HepG2 (cell line): Measurements from ENCODE around the gene JAGN1. TPM values are rescaled to one million over a fixed set of nuclear protein-coding genes. Genes with fewer than 3 reads are reported as not detected.

ENCODE experiments used
- CTCF ChIP-seq: sonication (generic); formaldehyde crosslinking; IDR thresholded peaks from 2 replicates; pipeline ENCODE4 v1.5.0; 2020; ENCODE audit warnings: mild to moderate bottlenecking, missing genetic modification reagents, moderate library complexity
- NFIB ChIP-seq: sonication (generic); formaldehyde crosslinking; IDR thresholded peaks from 2 replicates; pipeline ENCODE4 v1.9.0; 2021; ENCODE audit warnings: missing genetic modification reagents, mild to moderate bottlenecking, borderline replicate concordance
- SMC3 ChIP-seq: IDR thresholded peaks from 2 replicates; pipeline ENCODE4 v1.6.1; 2011; ENCODE audit warnings: low read length, improper control_type of control experiment
- polyA plus RNA-seq, 8 experiments: library from polyadenylated mRNA; depleted of rRNA in 3 of 8; stranded (reverse) in 7 of 8; unstranded in 1 of 8; fragments of >200 nt; fragmentation: Illumina TruSeq in 4 of 8; extraction: Trizol in 4 of 8; gene quantifications; 2 replicates each; pipeline versions ENCODE4 v1.2.1 to v1.2.3, GENCODE V29; 2011 to 2016; ENCODE audit warnings: low read depth in 4 of 8, missing spikeins in 1 of 8, mixed read lengths in 1 of 8; ENCODE audit not compliant: insufficient read depth in 1 of 8
- total RNA-seq, 5 experiments: library from RNA; depleted of rRNA; stranded (reverse); fragments of >200 nt; fragmentation: Illumina TruSeq; extraction: Trizol; gene quantifications; 2 replicates each; pipeline ENCODE4 v1.2.3, GENCODE V29; 2016; ENCODE audit warnings: low read depth in 1 of 5
- TF ChIP-seq, protein P1 (sequence below): sonication (generic); formaldehyde crosslinking; IDR thresholded peaks from 2 replicates; pipeline ENCODE4 v1.4.0; 2020; ENCODE audit warnings: missing genetic modification reagents
- TF ChIP-seq, protein P2 (sequence below): sonication (generic); formaldehyde crosslinking; IDR thresholded peaks from 2 replicates; pipeline ENCODE4 v1.8.1; 2022; ENCODE audit warnings: mild to moderate bottlenecking, missing genetic modification reagents
- TF ChIP-seq, protein P3 (sequence below): sonication (generic); formaldehyde crosslinking; IDR thresholded peaks from 2 replicates; pipeline ENCODE4 v1.5.1; 2020; ENCODE audit warnings: missing genetic modification reagents, mild to moderate bottlenecking, borderline replicate concordance
- TF ChIP-seq, protein P4 (sequence below): sonication (generic); formaldehyde crosslinking; IDR thresholded peaks from 2 replicates; pipeline ENCODE4 v1.5.1; 2020; ENCODE audit warnings: mild to moderate bottlenecking, missing genetic modification reagents, borderline replicate concordance
- TF ChIP-seq, protein P5 (sequence below): sonication (generic); formaldehyde crosslinking; IDR thresholded peaks from 2 replicates; pipeline ENCODE4 v1.4.0; 2020; ENCODE audit warnings: low read depth, mild to moderate bottlenecking, missing genetic modification reagents

JAGN1 gene
- total and polyA plus RNA-seq, 2 of the 13 experiments (the other 11 are each of a cell fraction or from before 2014, with no cell fraction given), result 49.9 to 50.9 TPM

DNA sequence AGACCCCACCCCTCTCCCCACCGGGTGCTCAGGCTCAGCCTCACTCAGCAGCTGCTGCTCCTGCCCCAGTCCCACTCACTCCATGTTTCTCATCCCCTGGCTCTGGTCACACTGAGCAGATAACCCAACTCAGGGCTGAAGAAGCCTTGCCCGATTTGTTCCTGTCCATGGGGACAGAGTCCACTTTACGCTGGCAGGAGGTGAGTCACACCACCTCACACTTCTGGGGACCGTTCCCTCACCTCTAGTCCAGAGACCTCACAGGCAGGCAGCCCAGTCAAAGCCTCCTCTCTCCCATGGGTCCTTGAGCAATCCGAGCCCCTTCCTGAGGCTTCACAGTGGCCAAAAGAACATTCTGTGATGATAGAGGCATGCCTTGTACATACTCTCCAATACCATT lies 11.7 kb upstream of the JAGN1 start (continued):
- TF ChIP-seq, protein P1, sequence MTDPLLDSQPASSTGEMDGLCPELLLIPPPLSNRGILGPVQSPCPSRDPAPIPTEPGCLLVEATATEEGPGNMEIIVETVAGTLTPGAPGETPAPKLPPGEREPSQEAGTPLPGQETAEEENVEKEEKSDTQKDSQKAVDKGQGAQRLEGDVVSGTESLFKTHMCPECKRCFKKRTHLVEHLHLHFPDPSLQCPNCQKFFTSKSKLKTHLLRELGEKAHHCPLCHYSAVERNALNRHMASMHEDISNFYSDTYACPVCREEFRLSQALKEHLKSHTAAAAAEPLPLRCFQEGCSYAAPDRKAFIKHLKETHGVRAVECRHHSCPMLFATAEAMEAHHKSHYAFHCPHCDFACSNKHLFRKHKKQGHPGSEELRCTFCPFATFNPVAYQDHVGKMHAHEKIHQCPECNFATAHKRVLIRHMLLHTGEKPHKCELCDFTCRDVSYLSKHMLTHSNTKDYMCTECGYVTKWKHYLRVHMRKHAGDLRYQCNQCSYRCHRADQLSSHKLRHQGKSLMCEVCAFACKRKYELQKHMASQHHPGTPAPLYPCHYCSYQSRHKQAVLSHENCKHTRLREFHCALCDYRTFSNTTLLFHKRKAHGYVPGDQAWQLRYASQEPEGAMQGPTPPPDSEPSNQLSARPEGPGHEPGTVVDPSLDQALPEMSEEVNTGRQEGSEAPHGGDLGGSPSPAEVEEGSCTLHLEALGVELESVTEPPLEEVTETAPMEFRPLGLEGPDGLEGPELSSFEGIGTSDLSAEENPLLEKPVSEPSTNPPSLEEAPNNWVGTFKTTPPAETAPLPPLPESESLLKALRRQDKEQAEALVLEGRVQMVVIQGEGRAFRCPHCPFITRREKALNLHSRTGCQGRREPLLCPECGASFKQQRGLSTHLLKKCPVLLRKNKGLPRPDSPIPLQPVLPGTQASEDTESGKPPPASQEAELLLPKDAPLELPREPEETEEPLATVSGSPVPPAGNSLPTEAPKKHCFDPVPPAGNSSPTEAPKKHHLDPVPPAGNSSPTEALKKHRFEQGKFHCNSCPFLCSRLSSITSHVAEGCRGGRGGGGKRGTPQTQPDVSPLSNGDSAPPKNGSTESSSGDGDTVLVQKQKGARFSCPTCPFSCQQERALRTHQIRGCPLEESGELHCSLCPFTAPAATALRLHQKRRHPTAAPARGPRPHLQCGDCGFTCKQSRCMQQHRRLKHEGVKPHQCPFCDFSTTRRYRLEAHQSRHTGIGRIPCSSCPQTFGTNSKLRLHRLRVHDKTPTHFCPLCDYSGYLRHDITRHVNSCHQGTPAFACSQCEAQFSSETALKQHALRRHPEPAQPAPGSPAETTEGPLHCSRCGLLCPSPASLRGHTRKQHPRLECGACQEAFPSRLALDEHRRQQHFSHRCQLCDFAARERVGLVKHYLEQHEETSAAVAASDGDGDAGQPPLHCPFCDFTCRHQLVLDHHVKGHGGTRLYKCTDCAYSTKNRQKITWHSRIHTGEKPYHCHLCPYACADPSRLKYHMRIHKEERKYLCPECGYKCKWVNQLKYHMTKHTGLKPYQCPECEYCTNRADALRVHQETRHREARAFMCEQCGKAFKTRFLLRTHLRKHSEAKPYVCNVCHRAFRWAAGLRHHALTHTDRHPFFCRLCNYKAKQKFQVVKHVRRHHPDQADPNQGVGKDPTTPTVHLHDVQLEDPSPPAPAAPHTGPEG (CRISPR knock-in tag), result no peak
- TF ChIP-seq, protein P2, sequence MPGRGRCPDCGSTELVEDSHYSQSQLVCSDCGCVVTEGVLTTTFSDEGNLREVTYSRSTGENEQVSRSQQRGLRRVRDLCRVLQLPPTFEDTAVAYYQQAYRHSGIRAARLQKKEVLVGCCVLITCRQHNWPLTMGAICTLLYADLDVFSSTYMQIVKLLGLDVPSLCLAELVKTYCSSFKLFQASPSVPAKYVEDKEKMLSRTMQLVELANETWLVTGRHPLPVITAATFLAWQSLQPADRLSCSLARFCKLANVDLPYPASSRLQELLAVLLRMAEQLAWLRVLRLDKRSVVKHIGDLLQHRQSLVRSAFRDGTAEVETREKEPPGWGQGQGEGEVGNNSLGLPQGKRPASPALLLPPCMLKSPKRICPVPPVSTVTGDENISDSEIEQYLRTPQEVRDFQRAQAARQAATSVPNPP (CRISPR knock-in tag), result no peak
- TF ChIP-seq SMC3 (peak; percentile 30; the same call in 1 of the 2 replicates), CTCF (CRISPR knock-in tag) (0 out of 2 replicates have a peak, but pooled peaks have one; percentile 3), NFIB (no peak)
- TF ChIP-seq, protein P3, sequence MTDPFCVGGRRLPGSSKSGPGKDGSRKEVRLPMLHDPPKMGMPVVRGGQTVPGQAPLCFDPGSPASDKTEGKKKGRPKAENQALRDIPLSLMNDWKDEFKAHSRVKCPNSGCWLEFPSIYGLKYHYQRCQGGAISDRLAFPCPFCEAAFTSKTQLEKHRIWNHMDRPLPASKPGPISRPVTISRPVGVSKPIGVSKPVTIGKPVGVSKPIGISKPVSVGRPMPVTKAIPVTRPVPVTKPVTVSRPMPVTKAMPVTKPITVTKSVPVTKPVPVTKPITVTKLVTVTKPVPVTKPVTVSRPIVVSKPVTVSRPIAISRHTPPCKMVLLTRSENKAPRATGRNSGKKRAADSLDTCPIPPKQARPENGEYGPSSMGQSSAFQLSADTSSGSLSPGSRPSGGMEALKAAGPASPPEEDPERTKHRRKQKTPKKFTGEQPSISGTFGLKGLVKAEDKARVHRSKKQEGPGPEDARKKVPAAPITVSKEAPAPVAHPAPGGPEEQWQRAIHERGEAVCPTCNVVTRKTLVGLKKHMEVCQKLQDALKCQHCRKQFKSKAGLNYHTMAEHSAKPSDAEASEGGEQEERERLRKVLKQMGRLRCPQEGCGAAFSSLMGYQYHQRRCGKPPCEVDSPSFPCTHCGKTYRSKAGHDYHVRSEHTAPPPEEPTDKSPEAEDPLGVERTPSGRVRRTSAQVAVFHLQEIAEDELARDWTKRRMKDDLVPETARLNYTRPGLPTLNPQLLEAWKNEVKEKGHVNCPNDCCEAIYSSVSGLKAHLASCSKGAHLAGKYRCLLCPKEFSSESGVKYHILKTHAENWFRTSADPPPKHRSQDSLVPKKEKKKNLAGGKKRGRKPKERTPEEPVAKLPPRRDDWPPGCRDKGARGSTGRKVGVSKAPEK, result no peak
- TF ChIP-seq, protein P4, sequence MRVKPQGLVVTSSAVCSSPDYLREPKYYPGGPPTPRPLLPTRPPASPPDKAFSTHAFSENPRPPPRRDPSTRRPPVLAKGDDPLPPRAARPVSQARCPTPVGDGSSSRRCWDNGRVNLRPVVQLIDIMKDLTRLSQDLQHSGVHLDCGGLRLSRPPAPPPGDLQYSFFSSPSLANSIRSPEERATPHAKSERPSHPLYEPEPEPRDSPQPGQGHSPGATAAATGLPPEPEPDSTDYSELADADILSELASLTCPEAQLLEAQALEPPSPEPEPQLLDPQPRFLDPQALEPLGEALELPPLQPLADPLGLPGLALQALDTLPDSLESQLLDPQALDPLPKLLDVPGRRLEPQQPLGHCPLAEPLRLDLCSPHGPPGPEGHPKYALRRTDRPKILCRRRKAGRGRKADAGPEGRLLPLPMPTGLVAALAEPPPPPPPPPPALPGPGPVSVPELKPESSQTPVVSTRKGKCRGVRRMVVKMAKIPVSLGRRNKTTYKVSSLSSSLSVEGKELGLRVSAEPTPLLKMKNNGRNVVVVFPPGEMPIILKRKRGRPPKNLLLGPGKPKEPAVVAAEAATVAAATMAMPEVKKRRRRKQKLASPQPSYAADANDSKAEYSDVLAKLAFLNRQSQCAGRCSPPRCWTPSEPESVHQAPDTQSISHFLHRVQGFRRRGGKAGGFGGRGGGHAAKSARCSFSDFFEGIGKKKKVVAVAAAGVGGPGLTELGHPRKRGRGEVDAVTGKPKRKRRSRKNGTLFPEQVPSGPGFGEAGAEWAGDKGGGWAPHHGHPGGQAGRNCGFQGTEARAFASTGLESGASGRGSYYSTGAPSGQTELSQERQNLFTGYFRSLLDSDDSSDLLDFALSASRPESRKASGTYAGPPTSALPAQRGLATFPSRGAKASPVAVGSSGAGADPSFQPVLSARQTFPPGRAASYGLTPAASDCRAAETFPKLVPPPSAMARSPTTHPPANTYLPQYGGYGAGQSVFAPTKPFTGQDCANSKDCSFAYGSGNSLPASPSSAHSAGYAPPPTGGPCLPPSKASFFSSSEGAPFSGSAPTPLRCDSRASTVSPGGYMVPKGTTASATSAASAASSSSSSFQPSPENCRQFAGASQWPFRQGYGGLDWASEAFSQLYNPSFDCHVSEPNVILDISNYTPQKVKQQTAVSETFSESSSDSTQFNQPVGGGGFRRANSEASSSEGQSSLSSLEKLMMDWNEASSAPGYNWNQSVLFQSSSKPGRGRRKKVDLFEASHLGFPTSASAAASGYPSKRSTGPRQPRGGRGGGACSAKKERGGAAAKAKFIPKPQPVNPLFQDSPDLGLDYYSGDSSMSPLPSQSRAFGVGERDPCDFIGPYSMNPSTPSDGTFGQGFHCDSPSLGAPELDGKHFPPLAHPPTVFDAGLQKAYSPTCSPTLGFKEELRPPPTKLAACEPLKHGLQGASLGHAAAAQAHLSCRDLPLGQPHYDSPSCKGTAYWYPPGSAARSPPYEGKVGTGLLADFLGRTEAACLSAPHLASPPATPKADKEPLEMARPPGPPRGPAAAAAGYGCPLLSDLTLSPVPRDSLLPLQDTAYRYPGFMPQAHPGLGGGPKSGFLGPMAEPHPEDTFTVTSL (CRISPR knock-in tag), result peak; percentile 82; the same call in 1 of the 2 replicates
- TF ChIP-seq, protein P5, sequence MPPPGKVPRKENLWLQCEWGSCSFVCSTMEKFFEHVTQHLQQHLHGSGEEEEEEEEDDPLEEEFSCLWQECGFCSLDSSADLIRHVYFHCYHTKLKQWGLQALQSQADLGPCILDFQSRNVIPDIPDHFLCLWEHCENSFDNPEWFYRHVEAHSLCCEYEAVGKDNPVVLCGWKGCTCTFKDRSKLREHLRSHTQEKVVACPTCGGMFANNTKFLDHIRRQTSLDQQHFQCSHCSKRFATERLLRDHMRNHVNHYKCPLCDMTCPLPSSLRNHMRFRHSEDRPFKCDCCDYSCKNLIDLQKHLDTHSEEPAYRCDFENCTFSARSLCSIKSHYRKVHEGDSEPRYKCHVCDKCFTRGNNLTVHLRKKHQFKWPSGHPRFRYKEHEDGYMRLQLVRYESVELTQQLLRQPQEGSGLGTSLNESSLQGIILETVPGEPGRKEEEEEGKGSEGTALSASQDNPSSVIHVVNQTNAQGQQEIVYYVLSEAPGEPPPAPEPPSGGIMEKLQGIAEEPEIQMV, result no peak
